ENCODE results near the gene CCL4.

- no peak for TF ChIP-seq CTCF (conservative IDR thresholded peaks at IDR 0.05; ENCODE audit: low read length)
- no peak for TF ChIP-seq EZH2phosphoT487 (IDR thresholded peaks at IDR 0.05; ENCODE audit: borderline replicate concordance, low read depth, low read length)
Observed at GRCh38 chr17:36128411-36128978, 24.9 kb downstream of the CCL4 start.
